Measurements from ENCODE around the gene XIRP2. TPM values are rescaled to one million over a fixed set of nuclear protein-coding genes. Genes with fewer than 3 reads are reported as not detected.

XIRP2 gene
- total RNA-seq, 1 donor from 2014 or later = not detected

- no peak overlapping the region for H3K4me3 ChIP-seq
- peaks cover 10% of the 10 kb centered on the region for H3K4me1 ChIP-seq
- no peak overlapping the region for H3K9ac ChIP-seq
- H3K27me3 ChIP-seq = no peaks in the 10 kb centered on the region
- H3K36me3 ChIP-seq = no peaks in the 10 kb centered on the region
- no peaks in the 10 kb centered on the region for H3K79me2 ChIP-seq (ENCODE audit: low read depth)
- peak overlapping the region; percentile 76 for H2AFZ ChIP-seq (replicated peaks)
- H3K27me3 Mint-ChIP-seq (ENCODE audit: insufficient read depth, low read depth) = no peaks in the 10 kb centered on the region
- no peaks in the 10 kb centered on the region for H4K20me1 ChIP-seq (ENCODE audit: low read depth)
- no peaks in the 10 kb centered on the region for H3K36me3 Mint-ChIP-seq
- H3K4me1 Mint-ChIP-seq = peaks cover 12% of the 10 kb centered on the region
- H3K4me3 Mint-ChIP-seq = no peak overlapping the region
- H3K27ac ChIP-seq = no peak overlapping the region
- TF ChIP-seq CTCF (IDR thresholded peaks at IDR 0.05) (no peak), EZH2 (IDR thresholded peaks at IDR 0.05) (no peak)
- no peaks in the 10 kb centered on the region for H3K9me3 ChIP-seq (ENCODE audit: low read depth)
- no peaks in the 10 kb centered on the region for H3F3A ChIP-seq (ENCODE audit: low read depth)
- H3K27ac Mint-ChIP-seq = no peak overlapping the region
- no peak overlapping the region for H3K4me2 ChIP-seq
- no peak for DNase-seq (ENCODE audit: low spot score)
- no peaks in the 10 kb centered on the region for H3K9me3 Mint-ChIP-seq
Measured at GRCh38 chr2:167187049-167187727, 298.9 kb downstream of the XIRP2 start.

- Histone ChIP-seq H3K9me3 (ENCODE audit: low read depth) (no peaks in the 10 kb centered on the region), H3K4me2 (no peak overlapping the region), H3K79me2 (ENCODE audit: low read depth) (no peaks in the 10 kb centered on the region), H3K9ac (no peak overlapping the region), H3F3A (ENCODE audit: low read depth) (no peaks in the 10 kb centered on the region), H3K27me3 (no peaks in the 10 kb centered on the region), H2AFZ (replicated peaks) (peak overlapping the region; percentile 51), H3K36me3 (no peaks in the 10 kb centered on the region), H3K4me1 (peaks cover 10% of the 10 kb centered on the region), H4K20me1 (ENCODE audit: low read depth) (no peaks in the 10 kb centered on the region), H3K4me3 (no peak overlapping the region), H3K27ac (no peak overlapping the region)
- Mint-ChIP-seq H3K27ac (no peak overlapping the region), H3K4me3 (no peak overlapping the region), H3K36me3 (no peaks in the 10 kb centered on the region), H3K27me3 (ENCODE audit: insufficient read depth, low read depth) (no peaks in the 10 kb centered on the region), H3K4me1 (peaks cover 12% of the 10 kb centered on the region), H3K9me3 (no peaks in the 10 kb centered on the region)
- no peak for TF ChIP-seq EZH2 (IDR thresholded peaks at IDR 0.05)
- no peak for TF ChIP-seq EZH2phosphoT487 (IDR thresholded peaks at IDR 0.05)
- TF ChIP-seq CTCF (IDR thresholded peaks at IDR 0.05) = no peak
- no peak for DNase-seq (ENCODE audit: low spot score)
Measured at GRCh38 chr2:167187978-167188967, 300.0 kb downstream of the XIRP2 start.

DNA sequence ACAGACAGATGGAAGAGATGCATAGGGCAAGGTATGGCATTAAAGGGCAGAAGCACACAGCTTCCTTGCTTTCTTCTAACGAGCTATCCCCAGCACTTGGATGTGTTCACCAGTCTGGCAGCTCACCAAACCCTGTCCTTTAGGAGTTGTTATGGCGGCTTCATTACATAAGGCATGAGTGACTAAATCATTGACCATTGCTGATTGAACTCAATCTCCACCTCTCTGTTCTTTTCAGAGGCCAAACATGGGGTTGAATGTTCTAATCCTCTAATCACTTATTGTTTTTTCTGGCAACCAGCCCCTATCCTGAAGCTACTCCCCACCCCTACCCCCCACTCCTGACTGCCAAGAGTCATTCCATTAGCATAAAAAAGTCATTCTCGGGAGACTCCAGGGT lies 301.8 kb downstream of the XIRP2 start:
- no peak overlapping the region for H3K27ac ChIP-seq
- H3K79me2 ChIP-seq (ENCODE audit: low read depth) = no peaks in the 10 kb centered on the region
- TF ChIP-seq EZH2 (IDR thresholded peaks at IDR 0.05) (no peak), CTCF (IDR thresholded peaks at IDR 0.05) (no peak), EZH2phosphoT487 (IDR thresholded peaks at IDR 0.05) (no peak)
- no peaks in the 10 kb centered on the region for H3F3A ChIP-seq (ENCODE audit: low read depth)
- Mint-ChIP-seq H3K9me3 (no peaks in the 10 kb centered on the region), H3K36me3 (no peaks in the 10 kb centered on the region), H3K27ac (no peak overlapping the region), H3K27me3 (ENCODE audit: insufficient read depth, low read depth) (no peaks in the 10 kb centered on the region), H3K4me3 (no peak overlapping the region), H3K4me1 (peaks cover 12% of the 10 kb centered on the region)
- H3K27me3 ChIP-seq = no peaks in the 10 kb centered on the region
- H2AFZ ChIP-seq (replicated peaks) = no peak overlapping the region
- no peaks in the 10 kb centered on the region for H3K9me3 ChIP-seq (ENCODE audit: low read depth)
- H4K20me1 ChIP-seq (ENCODE audit: low read depth) = no peaks in the 10 kb centered on the region
- no peak overlapping the region for H3K4me3 ChIP-seq
- DNase-seq (ENCODE audit: low spot score) = no peak
- H3K36me3 ChIP-seq = no peaks in the 10 kb centered on the region
- H3K4me2 ChIP-seq = no peak overlapping the region
- peaks cover 10% of the 10 kb centered on the region for H3K4me1 ChIP-seq
- no peak overlapping the region for H3K9ac ChIP-seq

Measured in neural progenitor cell (in vitro differentiated cells).